Panc1 (cell line): Measurements from ENCODE around the gene DNPEP.
A peak's percentile ranks its signal among the peaks of the same experiment; 100 is the strongest.

Experiments used
- CTCF ChIP-seq: fragments of 450-650 bp; IDR thresholded peaks from 2 replicates; pipeline ENCODE4 v1.5.1; 2017; ENCODE audit warnings: mild to moderate bottlenecking
- POLR2AphosphoS5 ChIP-seq: IDR thresholded peaks from 2 replicates; pipeline ENCODE4 v1.6.1; 2012; ENCODE audit warnings: mild to moderate bottlenecking, low read depth, low read length, moderate library complexity
- SIN3A ChIP-seq: IDR thresholded peaks from 2 replicates; pipeline ENCODE4 v1.6.1; 2012; ENCODE audit warnings: low read depth, mild to moderate bottlenecking, low read length, moderate library complexity, borderline replicate concordance; ENCODE audit not compliant: insufficient read depth
- TCF7L2 ChIP-seq: IDR thresholded peaks from 2 replicates; pipeline ENCODE4 v1.6.1; 2011; ENCODE audit warnings: mild to moderate bottlenecking, low read depth, low read length, inconsistent platforms
- TF ChIP-seq, protein P1 (sequence below), 2 experiments: IDR thresholded peaks; 2 replicates each; pipeline ENCODE4 v1.6.1; 2011 to 2012; ENCODE audit warnings: low read depth in 2 of 2, control low read depth in 1 of 2, low read length in 1 of 2, mild to moderate bottlenecking in 1 of 2, moderate library complexity in 1 of 2; ENCODE audit not compliant: insufficient read depth in 1 of 2

- TF ChIP-seq CTCF (peak; percentile 89), SIN3A (no peak), POLR2AphosphoS5 (no peak), TCF7L2 (no peak)
- TF ChIP-seq, protein P1, sequence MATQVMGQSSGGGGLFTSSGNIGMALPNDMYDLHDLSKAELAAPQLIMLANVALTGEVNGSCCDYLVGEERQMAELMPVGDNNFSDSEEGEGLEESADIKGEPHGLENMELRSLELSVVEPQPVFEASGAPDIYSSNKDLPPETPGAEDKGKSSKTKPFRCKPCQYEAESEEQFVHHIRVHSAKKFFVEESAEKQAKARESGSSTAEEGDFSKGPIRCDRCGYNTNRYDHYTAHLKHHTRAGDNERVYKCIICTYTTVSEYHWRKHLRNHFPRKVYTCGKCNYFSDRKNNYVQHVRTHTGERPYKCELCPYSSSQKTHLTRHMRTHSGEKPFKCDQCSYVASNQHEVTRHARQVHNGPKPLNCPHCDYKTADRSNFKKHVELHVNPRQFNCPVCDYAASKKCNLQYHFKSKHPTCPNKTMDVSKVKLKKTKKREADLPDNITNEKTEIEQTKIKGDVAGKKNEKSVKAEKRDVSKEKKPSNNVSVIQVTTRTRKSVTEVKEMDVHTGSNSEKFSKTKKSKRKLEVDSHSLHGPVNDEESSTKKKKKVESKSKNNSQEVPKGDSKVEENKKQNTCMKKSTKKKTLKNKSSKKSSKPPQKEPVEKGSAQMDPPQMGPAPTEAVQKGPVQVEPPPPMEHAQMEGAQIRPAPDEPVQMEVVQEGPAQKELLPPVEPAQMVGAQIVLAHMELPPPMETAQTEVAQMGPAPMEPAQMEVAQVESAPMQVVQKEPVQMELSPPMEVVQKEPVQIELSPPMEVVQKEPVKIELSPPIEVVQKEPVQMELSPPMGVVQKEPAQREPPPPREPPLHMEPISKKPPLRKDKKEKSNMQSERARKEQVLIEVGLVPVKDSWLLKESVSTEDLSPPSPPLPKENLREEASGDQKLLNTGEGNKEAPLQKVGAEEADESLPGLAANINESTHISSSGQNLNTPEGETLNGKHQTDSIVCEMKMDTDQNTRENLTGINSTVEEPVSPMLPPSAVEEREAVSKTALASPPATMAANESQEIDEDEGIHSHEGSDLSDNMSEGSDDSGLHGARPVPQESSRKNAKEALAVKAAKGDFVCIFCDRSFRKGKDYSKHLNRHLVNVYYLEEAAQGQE (IDR thresholded peaks at IDR 0.05; ENCODE audit: insufficient read depth in 1 of 2, low read depth in 2 of 2, low read length in 1 of 2): no peak
These were observed 35.2 kb downstream of the DNPEP start for GRCh38 chr2:219352448-219353023.
